Activated naive CD8-positive, alpha-beta T cell treated with anti-CD3 and anti-CD28 coated beads for 36 hours (primary cell): ENCODE measurements around the gene ZFAND3. TPM values are rescaled to one million over a fixed set of nuclear protein-coding genes. Genes with fewer than 3 reads are reported as not detected.

Experiments used
- DNase-seq: peaks from one replicate; pipeline ENCODE4 v3.0.0; 2021
- H3K27ac Mint-ChIP-seq: one replicate; pipeline ENCODE4 v1.8.0; 2022; ENCODE audit warnings: mild to moderate bottlenecking, moderate library complexity, mixed read lengths
- H3K27me3 Mint-ChIP-seq: one replicate; pipeline ENCODE4 v1.8.0; 2022; ENCODE audit warnings: mild to moderate bottlenecking, mixed read lengths
- H3K36me3 Mint-ChIP-seq: one replicate; pipeline ENCODE4 v1.8.0; 2021; ENCODE audit warnings: mild to moderate bottlenecking, mixed read lengths
- H3K4me1 Mint-ChIP-seq: one replicate; pipeline ENCODE4 v1.8.0; 2021; ENCODE audit warnings: mixed read lengths
- H3K4me3 Mint-ChIP-seq: one replicate; pipeline ENCODE4 v1.8.0; 2022; ENCODE audit warnings: mild to moderate bottlenecking, moderate library complexity, mixed read lengths
- H3K9me3 Mint-ChIP-seq: one replicate; pipeline ENCODE4 v1.8.0; 2022; ENCODE audit warnings: mixed read lengths
- total RNA-seq, 2 experiments: library from RNA; stranded (reverse); gene quantifications; one replicate each; pipeline ENCODE4 v1.2.3, GENCODE V29; 2021

Gene ZFAND3
- total RNA-seq, 2 experiments from 2014 or later: 36.3 to 38.5 TPM

- no peak for DNase-seq
- Mint-ChIP-seq H3K9me3 (no peaks in the 10 kb centered on the region), H3K36me3 (peaks cover 22% of the 10 kb centered on the region), H3K4me1 (peaks cover 57% of the 10 kb centered on the region), H3K27ac (no peak overlapping the region), H3K27me3 (no peaks in the 10 kb centered on the region), H3K4me3 (no peak overlapping the region)
These were observed 91.5 kb downstream of the ZFAND3 start for GRCh38 chr6:37910998-37911397.

- Mint-ChIP-seq H3K4me3 (no peak overlapping the region), H3K36me3 (peaks cover 20% of the 10 kb centered on the region), H3K27me3 (no peaks in the 10 kb centered on the region), H3K27ac (no peak overlapping the region), H3K9me3 (no peaks in the 10 kb centered on the region), H3K4me1 (peaks cover 51% of the 10 kb centered on the region)
- DNase-seq: no peak
These were observed 93.7 kb downstream of the ZFAND3 start for GRCh38 chr6:37913210-37913609.

- Mint-ChIP-seq H3K27ac (no peak overlapping the region), H3K27me3 (no peaks in the 10 kb centered on the region), H3K4me3 (no peak overlapping the region), H3K36me3 (peaks cover 25% of the 10 kb centered on the region), H3K4me1 (peaks cover 53% of the 10 kb centered on the region), H3K9me3 (no peaks in the 10 kb centered on the region)
- no peak for DNase-seq
These were observed 95.9 kb downstream of the ZFAND3 start for GRCh38 chr6:37915463-37915862.

DNA sequence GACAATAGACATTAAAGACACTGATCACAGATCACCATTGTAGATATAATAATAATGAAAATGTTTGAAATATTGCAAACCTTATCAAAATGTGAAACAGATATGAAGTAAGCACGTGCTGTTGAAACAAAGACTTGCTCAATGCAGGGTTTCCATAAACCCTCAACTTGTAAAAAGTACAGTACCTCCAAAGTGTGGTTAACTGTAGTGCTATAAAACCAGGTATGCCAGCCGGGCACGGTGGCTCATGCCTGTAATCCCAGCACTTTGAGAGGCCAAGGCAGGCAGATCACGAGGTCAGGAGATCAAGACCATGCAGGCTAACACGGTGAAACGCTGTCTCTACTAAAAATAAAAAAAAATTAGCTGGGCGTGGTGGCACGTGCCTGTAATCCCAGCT lies 96.6 kb downstream of the ZFAND3 start:
- Mint-ChIP-seq H3K4me1 (peaks cover 53% of the 10 kb centered on the region), H3K27me3 (no peaks in the 10 kb centered on the region), H3K9me3 (no peaks in the 10 kb centered on the region), H3K27ac (no peak overlapping the region), H3K4me3 (no peak overlapping the region), H3K36me3 (peaks cover 21% of the 10 kb centered on the region)
- DNase-seq: no peak

GRCh38 chr6:37916675-37917074 lies 97.1 kb downstream of the ZFAND3 start:
- no peak overlapping the region for H3K27ac Mint-ChIP-seq
- H3K9me3 Mint-ChIP-seq: no peaks in the 10 kb centered on the region
- H3K4me3 Mint-ChIP-seq: no peak overlapping the region
- no peak for DNase-seq
- no peaks in the 10 kb centered on the region for H3K27me3 Mint-ChIP-seq
- peaks cover 18% of the 10 kb centered on the region for H3K36me3 Mint-ChIP-seq
- peaks cover 48% of the 10 kb centered on the region for H3K4me1 Mint-ChIP-seq

- H3K9me3 Mint-ChIP-seq: no peaks in the 10 kb centered on the region
- no peak overlapping the region for H3K4me3 Mint-ChIP-seq
- peaks cover 18% of the 10 kb centered on the region for H3K36me3 Mint-ChIP-seq
- DNase-seq: no peak
- H3K27me3 Mint-ChIP-seq: no peaks in the 10 kb centered on the region
- peaks cover 41% of the 10 kb centered on the region for H3K4me1 Mint-ChIP-seq
- no peak overlapping the region for H3K27ac Mint-ChIP-seq
These were observed 98.0 kb downstream of the ZFAND3 start for GRCh38 chr6:37917566-37917965.

DNA sequence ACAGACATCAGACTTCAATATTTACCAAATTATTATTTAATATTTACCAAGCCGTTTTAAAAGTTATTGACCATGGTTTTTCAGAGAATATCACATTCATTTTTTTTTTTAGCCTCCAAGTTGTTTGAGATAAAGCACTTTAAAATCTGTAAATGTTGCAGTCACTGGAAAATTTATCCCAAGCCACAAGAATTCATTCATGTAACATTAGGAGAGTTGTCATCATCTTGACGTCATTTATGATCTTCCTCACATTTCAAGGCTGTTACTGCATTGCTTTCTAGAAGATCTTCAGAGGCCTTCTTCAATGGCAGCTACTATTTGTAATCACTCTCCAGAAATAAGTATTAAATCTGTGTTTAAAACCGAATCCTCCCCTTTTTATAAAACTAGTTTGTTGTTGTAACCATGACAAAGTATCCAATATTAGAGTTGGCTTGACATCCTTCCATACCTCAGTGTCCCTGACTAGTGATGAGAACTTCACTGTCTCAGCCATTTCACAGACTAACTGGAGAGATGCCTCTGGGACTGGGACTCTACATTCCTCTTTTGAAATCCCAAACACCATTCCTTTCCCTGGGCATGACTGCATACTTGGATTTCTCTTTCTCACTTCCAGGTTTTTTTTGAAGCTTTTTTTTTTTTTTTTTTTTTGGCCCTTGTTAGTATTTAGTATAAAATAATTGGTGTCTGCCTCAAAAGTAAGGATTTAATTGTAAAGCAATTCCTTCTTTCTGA lies 100.1 kb downstream of the ZFAND3 start:
- H3K4me3 Mint-ChIP-seq: no peak overlapping the region
- no peak overlapping the region for H3K27ac Mint-ChIP-seq
- no peak for DNase-seq
- H3K27me3 Mint-ChIP-seq: no peaks in the 10 kb centered on the region
- peaks cover 14% of the 10 kb centered on the region for H3K36me3 Mint-ChIP-seq
- H3K9me3 Mint-ChIP-seq: no peaks in the 10 kb centered on the region
- peaks cover 38% of the 10 kb centered on the region for H3K4me1 Mint-ChIP-seq

- Mint-ChIP-seq H3K27ac (no peak overlapping the region), H3K27me3 (no peaks in the 10 kb centered on the region), H3K36me3 (peaks cover 13% of the 10 kb centered on the region), H3K4me1 (peaks cover 35% of the 10 kb centered on the region), H3K9me3 (no peaks in the 10 kb centered on the region), H3K4me3 (no peak overlapping the region)
- DNase-seq: no peak
These were observed 101.1 kb downstream of the ZFAND3 start for GRCh38 chr6:37920667-37921066.

DNA sequence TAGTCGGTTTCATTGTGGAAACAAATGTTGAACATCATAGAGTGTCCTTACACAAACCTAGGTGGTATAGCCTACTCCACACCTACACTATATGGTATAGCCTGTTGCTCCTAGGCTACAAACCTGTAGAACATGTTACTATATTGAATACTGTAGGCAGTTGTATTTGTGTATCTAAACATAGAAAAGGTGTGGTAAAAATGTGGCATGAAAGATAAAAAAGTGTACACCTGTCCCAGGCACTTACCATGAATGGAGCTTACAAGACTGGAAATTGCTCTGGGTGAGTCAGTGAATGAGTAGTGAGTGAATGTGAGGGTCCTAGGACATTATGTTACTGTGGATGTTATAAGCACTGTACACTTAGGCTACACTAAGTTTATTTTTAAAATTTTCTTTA lies 103.0 kb downstream of the ZFAND3 start:
- H3K4me3 Mint-ChIP-seq: no peak overlapping the region
- no peaks in the 10 kb centered on the region for H3K27me3 Mint-ChIP-seq
- peaks cover 30% of the 10 kb centered on the region for H3K4me1 Mint-ChIP-seq
- H3K36me3 Mint-ChIP-seq: peaks cover 14% of the 10 kb centered on the region
- H3K9me3 Mint-ChIP-seq: no peaks in the 10 kb centered on the region
- H3K27ac Mint-ChIP-seq: no peak overlapping the region
- no peak for DNase-seq

DNA sequence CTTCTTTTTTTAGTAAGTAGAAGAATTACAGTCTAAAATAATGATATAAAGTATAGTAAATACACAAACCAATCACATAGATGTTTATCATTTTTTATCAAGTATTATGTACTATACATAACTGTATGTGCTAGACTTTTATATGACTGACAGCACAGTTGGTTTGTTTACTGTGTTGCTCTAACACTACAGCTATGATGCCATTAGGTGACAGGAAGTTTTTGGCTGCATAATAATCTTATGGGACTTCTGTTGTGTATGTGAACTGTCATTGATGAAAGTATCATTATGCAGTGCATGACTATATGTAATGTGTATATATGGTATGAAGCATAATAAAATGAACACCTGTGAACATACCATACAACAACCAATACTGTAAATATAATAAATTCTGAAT lies 104.0 kb downstream of the ZFAND3 start:
- no peak for DNase-seq
- Mint-ChIP-seq H3K36me3 (peaks cover 18% of the 10 kb centered on the region), H3K4me1 (peaks cover 27% of the 10 kb centered on the region), H3K4me3 (no peak overlapping the region), H3K27me3 (no peaks in the 10 kb centered on the region), H3K9me3 (no peaks in the 10 kb centered on the region), H3K27ac (no peak overlapping the region)

DNA sequence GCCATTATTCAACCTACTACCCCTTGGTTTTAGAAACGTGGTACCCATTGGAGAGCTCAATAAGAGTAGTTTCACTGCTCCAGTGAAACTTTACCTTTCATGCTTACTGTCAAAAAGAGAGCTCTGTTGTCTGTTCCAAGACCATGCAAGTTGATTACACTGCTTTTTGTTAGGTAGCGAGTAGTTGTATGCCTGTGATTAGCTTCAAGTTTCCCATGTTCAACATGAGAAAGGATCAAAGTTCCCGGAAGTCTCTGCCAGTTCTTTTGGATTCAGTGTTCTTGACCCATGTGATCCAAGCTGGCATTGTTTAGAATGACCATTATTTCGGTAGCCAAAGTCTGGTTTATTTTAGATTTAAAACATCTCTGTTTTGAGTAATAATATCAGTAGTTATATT lies 107.1 kb downstream of the ZFAND3 start:
- no peaks in the 10 kb centered on the region for H3K27me3 Mint-ChIP-seq
- DNase-seq: no peak
- peaks cover 16% of the 10 kb centered on the region for H3K36me3 Mint-ChIP-seq
- peaks cover 20% of the 10 kb centered on the region for H3K4me1 Mint-ChIP-seq
- no peaks in the 10 kb centered on the region for H3K9me3 Mint-ChIP-seq
- no peak overlapping the region for H3K4me3 Mint-ChIP-seq
- H3K27ac Mint-ChIP-seq: no peak overlapping the region

DNA sequence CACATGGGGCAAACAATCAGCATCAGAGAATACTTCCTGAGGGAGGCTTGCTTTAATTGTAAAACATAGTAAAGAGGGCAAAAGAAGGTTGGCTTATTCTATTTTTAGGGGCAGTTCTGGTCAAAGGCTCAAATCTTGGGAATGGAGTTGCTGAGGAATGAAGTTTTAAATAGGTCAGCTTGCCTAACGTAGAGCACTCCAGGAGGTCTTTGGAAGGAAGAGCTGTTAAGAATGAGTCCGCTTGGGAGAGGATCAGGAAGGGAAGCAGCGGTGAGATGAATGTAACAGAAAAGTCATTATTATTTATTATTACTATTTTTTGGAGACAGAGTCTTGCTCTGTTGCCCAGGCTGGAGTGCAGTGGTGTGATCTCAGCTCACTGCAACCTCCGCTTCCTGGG lies 108.7 kb downstream of the ZFAND3 start:
- H3K36me3 Mint-ChIP-seq: peaks cover 16% of the 10 kb centered on the region
- H3K4me3 Mint-ChIP-seq: no peak overlapping the region
- H3K9me3 Mint-ChIP-seq: no peaks in the 10 kb centered on the region
- peaks cover 17% of the 10 kb centered on the region for H3K4me1 Mint-ChIP-seq
- DNase-seq: no peak
- no peak overlapping the region for H3K27ac Mint-ChIP-seq
- H3K27me3 Mint-ChIP-seq: no peaks in the 10 kb centered on the region

DNA sequence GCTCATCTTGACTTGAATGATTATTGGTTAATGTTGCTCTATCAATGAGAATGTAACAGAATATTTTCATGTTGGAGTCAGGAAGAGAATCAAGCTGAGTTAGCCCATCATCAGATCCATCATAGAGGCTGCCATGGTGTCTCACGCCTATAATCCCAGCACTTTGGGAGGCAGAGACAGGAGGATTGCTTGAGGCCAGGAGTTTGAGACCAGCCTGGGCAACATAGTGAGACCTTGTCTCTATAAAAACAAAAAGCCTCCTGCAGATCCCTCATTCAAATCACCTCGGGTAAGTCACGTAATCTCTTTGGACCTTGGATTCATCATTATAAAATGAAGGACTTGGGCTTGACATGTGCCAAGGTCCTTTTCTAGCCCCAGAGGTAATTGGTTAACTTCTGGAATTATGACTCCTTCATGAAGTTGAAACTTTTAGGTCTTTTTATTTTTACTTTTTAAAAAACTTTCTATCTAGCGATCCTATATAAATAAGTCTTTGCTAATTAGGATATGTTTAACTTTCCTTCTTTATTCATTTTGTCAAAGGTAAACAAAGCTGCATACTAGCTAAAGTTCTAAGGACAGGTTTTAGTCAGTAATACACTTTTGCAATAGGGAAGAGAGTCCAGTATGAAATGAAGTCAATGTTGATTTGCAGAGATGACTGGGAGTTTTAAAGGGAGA lies 110.9 kb downstream of the ZFAND3 start:
- DNase-seq: no peak

DNA sequence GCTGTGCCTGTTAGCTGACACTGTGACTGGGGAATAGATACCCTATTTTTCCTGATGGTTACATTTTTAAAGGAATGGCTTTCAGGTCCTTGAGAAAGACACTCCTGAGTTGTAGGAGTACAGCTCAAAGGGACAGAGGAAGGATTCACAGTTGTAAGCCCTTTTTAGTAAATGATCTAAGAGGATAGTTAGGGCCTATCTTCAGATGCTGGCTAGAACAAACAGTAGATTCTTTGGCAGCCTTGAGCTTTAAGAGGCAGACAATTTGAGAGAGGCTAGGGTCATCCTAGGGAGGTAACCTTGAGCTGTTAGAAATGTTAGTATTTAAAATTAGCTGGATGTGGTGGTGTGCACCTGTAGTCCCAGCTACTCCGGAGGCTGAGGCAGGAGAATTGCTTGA lies 111.5 kb downstream of the ZFAND3 start:
- H3K9me3 Mint-ChIP-seq: no peaks in the 10 kb centered on the region
- H3K27me3 Mint-ChIP-seq: no peaks in the 10 kb centered on the region
- H3K4me1 Mint-ChIP-seq: peaks cover 24% of the 10 kb centered on the region
- no peak for DNase-seq
- no peak overlapping the region for H3K4me3 Mint-ChIP-seq
- H3K36me3 Mint-ChIP-seq: peaks cover 19% of the 10 kb centered on the region
- H3K27ac Mint-ChIP-seq: no peak overlapping the region

More for the DNA sequence above, 110.9 kb downstream of the ZFAND3 start:
- Mint-ChIP-seq H3K27me3 (no peaks in the 10 kb centered on the region), H3K27ac (no peak overlapping the region), H3K4me3 (no peak overlapping the region), H3K36me3 (peaks cover 24% of the 10 kb centered on the region), H3K9me3 (no peaks in the 10 kb centered on the region), H3K4me1 (peaks cover 18% of the 10 kb centered on the region)

- no peaks in the 10 kb centered on the region for H3K9me3 Mint-ChIP-seq
- H3K27me3 Mint-ChIP-seq: no peaks in the 10 kb centered on the region
- peaks cover 24% of the 10 kb centered on the region for H3K36me3 Mint-ChIP-seq
- peaks cover 48% of the 10 kb centered on the region for H3K4me1 Mint-ChIP-seq
- H3K27ac Mint-ChIP-seq: no peak overlapping the region
- H3K4me3 Mint-ChIP-seq: no peak overlapping the region
- no peak for DNase-seq
These were observed 114.7 kb downstream of the ZFAND3 start for GRCh38 chr6:37934276-37934675.

DNA sequence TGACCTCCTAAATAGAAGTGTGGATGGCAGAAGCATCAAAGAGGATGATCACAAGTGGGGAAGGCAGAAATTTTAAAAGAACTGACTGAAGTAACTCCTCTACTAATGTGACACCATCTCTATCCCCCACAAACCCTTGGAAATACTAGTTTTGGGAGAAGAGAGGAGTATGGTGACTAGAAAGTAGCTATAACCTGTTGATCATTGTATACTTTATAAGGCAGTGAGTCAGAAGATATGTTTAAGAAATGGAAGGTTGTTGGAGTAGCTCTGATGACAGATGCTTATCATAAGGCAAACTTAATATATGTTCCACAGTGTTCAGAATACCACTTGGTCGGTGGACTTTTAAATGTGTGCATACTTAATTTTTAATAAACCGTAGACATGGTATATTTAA lies 116.6 kb downstream of the ZFAND3 start:
- Mint-ChIP-seq H3K9me3 (no peaks in the 10 kb centered on the region), H3K36me3 (peaks cover 23% of the 10 kb centered on the region), H3K4me3 (no peak overlapping the region)

More for the DNA sequence above, 116.6 kb downstream of the ZFAND3 start:
- Mint-ChIP-seq H3K4me1 (peaks cover 44% of the 10 kb centered on the region), H3K27ac (peak overlapping the region; percentile 20), H3K27me3 (no peaks in the 10 kb centered on the region)
- no peak for DNase-seq
